DOHH2 (cell line): Measurements from ENCODE around the gene GABRA4.

Experiments
- H3F3A ChIP-seq: fragments of 200-600 bp; sonication (generic), shearing (Covaris generic); 2 replicates; pipeline ENCODE4 v1.6.0; 2016; ENCODE audit warnings: antibody characterized with exemption, mild to moderate bottlenecking; ENCODE audit not compliant: control insufficient read depth, insufficient read depth
- H3K27ac ChIP-seq: fragments of 200-600 bp; sonication (generic); 2 replicates; pipeline ENCODE4 v1.5.1; 2014; ENCODE audit warnings: low read depth, mild to moderate bottlenecking, low read length, moderate library complexity
- H3K27me3 ChIP-seq: fragments of 200-600 bp; sonication (generic); 2 replicates; pipeline ENCODE4 v1.6.1; 2014; ENCODE audit warnings: mild to moderate bottlenecking, low read length, mixed read lengths; ENCODE audit not compliant: control insufficient read depth
- H3K36me3 ChIP-seq: fragments of 200-600 bp; sonication (generic); 2 replicates; pipeline ENCODE4 v1.6.1; 2014; ENCODE audit warnings: mild to moderate bottlenecking, low read length, moderate library complexity, mixed read lengths; ENCODE audit not compliant: control insufficient read depth
- H3K4me1 ChIP-seq: fragments of 200-600 bp; sonication (generic); 2 replicates; pipeline ENCODE4 v1.6.1; 2014; ENCODE audit warnings: mild to moderate bottlenecking, low read length, mixed read lengths; ENCODE audit not compliant: control insufficient read depth
- H3K4me2 ChIP-seq: fragments of 200-600 bp; sonication (generic); 2 replicates; pipeline ENCODE4 v1.6.0; 2014; ENCODE audit warnings: mild to moderate bottlenecking, low read length, moderate library complexity
- H3K4me3 ChIP-seq: fragments of 200-600 bp; sonication (generic); 2 replicates; pipeline ENCODE4 v1.5.1; 2014; ENCODE audit warnings: mild to moderate bottlenecking, low read length, mixed read lengths
- H3K79me2 ChIP-seq: fragments of 200-600 bp; sonication (generic); 2 replicates; pipeline ENCODE4 v1.6.1; 2014; ENCODE audit warnings: mild to moderate bottlenecking, low read length, mixed read lengths; ENCODE audit not compliant: control insufficient read depth
- H3K9me2 ChIP-seq: fragments of 200-600 bp; sonication (generic); replicated peaks from 2 replicates; pipeline ENCODE4 v1.6.1; 2014; ENCODE audit warnings: mild to moderate bottlenecking, low read length, mixed read lengths; ENCODE audit not compliant: control insufficient read depth
- H3K9me3 ChIP-seq: fragments of 200-600 bp; sonication (generic); 2 replicates; pipeline ENCODE4 v1.6.1; 2014; ENCODE audit warnings: antibody characterized with exemption, low read length, mixed read lengths; ENCODE audit not compliant: control insufficient read depth, insufficient read depth
- H4K20me1 ChIP-seq: fragments of 200-600 bp; sonication (generic); 2 replicates; pipeline ENCODE4 v1.6.0; 2014; ENCODE audit warnings: low read depth, mild to moderate bottlenecking, antibody characterized with exemption, low read length, moderate library complexity; ENCODE audit not compliant: control insufficient read depth, insufficient read depth
- CTCF ChIP-seq: fragments of 200-600 bp; sonication (generic); IDR thresholded peaks from one replicate; pipeline ENCODE4 v1.5.1; 2014; ENCODE audit warnings: antibody characterized with exemption, mild to moderate bottlenecking, low read depth, low read length; ENCODE audit not compliant: poor library complexity, severe bottlenecking
- EZH2phosphoT487 ChIP-seq: fragments of 200-600 bp; sonication (generic); IDR thresholded peaks from 2 replicates; pipeline ENCODE4 v1.6.1; 2017; ENCODE audit warnings: borderline replicate concordance, mild to moderate bottlenecking, antibody characterized with exemption, low read length, moderate library complexity, mixed read lengths

Gene GABRA4

GRCh38 chr4:46909078-46909477 is 84.3 kb downstream of the GABRA4 start, which contains the start of gene COX7B2:
TSS of gene COX7B2 (minus strand) at chr4:46909245. CDS start at chr4:46735192, 174,053 bp downstream.
- Histone ChIP-seq H3K36me3 (no peaks in the 10 kb centered on the region), H3K4me1 (no peaks in the 10 kb centered on the region), H4K20me1 (no peaks in the 10 kb centered on the region), H3K9me3 (no peaks in the 10 kb centered on the region), H3F3A (no peaks in the 10 kb centered on the region), H3K4me3 (no peak within 1 kb of the TSS), H3K79me2 (no peaks in the 10 kb centered on the region), H3K9me2 (no peaks in the 10 kb centered on the region), H3K27ac (no peak within 1 kb of the TSS), H3K27me3 (no peaks in the 10 kb centered on the region), H3K4me2 (no peak within 1 kb of the TSS)
- TF ChIP-seq CTCF (no peak), EZH2phosphoT487 (no peak)

- no peaks in the 10 kb centered on the region for H3F3A ChIP-seq
- no peak overlapping the region for H3K4me2 ChIP-seq
- H3K9me2 ChIP-seq: no peaks in the 10 kb centered on the region
- TF ChIP-seq CTCF (no peak), EZH2phosphoT487 (no peak)
- no peak overlapping the region for H3K27ac ChIP-seq
- H3K36me3 ChIP-seq: no peaks in the 10 kb centered on the region
- no peaks in the 10 kb centered on the region for H3K4me1 ChIP-seq
- H3K9me3 ChIP-seq: no peaks in the 10 kb centered on the region
- H3K27me3 ChIP-seq: no peaks in the 10 kb centered on the region
- H3K4me3 ChIP-seq: no peak overlapping the region
- no peaks in the 10 kb centered on the region for H3K79me2 ChIP-seq
- H4K20me1 ChIP-seq: no peaks in the 10 kb centered on the region
Measured at GRCh38 chr4:46908148-46908547, 85.2 kb downstream of the GABRA4 start.

GRCh38 chr4:46900082-46900481 is 93.3 kb downstream of the GABRA4 start:
- no peak overlapping the region for H3K27ac ChIP-seq
- H3K4me1 ChIP-seq: no peaks in the 10 kb centered on the region
- H3K9me2 ChIP-seq: no peaks in the 10 kb centered on the region
- H3K36me3 ChIP-seq: no peaks in the 10 kb centered on the region
- no peaks in the 10 kb centered on the region for H3K27me3 ChIP-seq
- no peak overlapping the region for H3K4me3 ChIP-seq
- TF ChIP-seq CTCF: no peak
- no peaks in the 10 kb centered on the region for H3F3A ChIP-seq
- H3K9me3 ChIP-seq: no peaks in the 10 kb centered on the region
- H3K79me2 ChIP-seq: no peaks in the 10 kb centered on the region
- H3K4me2 ChIP-seq: no peak overlapping the region
- no peaks in the 10 kb centered on the region for H4K20me1 ChIP-seq

- H3K4me2 ChIP-seq: no peak overlapping the region
- no peak overlapping the region for H3K27ac ChIP-seq
- H3K4me3 ChIP-seq: no peak overlapping the region
- H3K36me3 ChIP-seq: no peaks in the 10 kb centered on the region
- no peaks in the 10 kb centered on the region for H3F3A ChIP-seq
- no peaks in the 10 kb centered on the region for H4K20me1 ChIP-seq
- no peaks in the 10 kb centered on the region for H3K9me3 ChIP-seq
- H3K9me2 ChIP-seq: no peaks in the 10 kb centered on the region
- H3K27me3 ChIP-seq: no peaks in the 10 kb centered on the region
- H3K79me2 ChIP-seq: no peaks in the 10 kb centered on the region
- no peaks in the 10 kb centered on the region for H3K4me1 ChIP-seq
- no peak for TF ChIP-seq EZH2phosphoT487
- no peak for TF ChIP-seq CTCF
Measured at GRCh38 chr4:46894826-46895225, 98.6 kb downstream of the GABRA4 start.
